ENCODE results near the gene IFT80. TPM values are rescaled to one million over a fixed set of nuclear protein-coding genes. Genes with fewer than 3 reads are reported as not detected.

Gene IFT80
- total and polyA plus RNA-seq, 9 of the 15 experiments (the other 6 are each of a cell fraction or from before 2014, with no cell fraction given) = 6.7 to 21.1 (median 16.4) TPM

GRCh38 chr3:160225176-160226025 is 173.6 kb downstream of the IFT80 start, which contains the start of gene C3orf80 (continued):
- TF ChIP-seq REST (IDR thresholded peaks at IDR 0.05; ENCODE audit: borderline replicate concordance) (no peak), REST (CRISPR knock-in tag; IDR thresholded peaks at IDR 0.05; ENCODE audit: low read depth) (no peak), ZNF785 (CRISPR knock-in tag; IDR thresholded peaks at IDR 0.05) (no peak), ZNF134 (CRISPR knock-in tag; conservative IDR thresholded peaks at IDR 0.05) (no peak), SMARCB1 (IDR thresholded peaks at IDR 0.05; ENCODE audit: insufficient read length, low read depth) (no peak), POLR2B (IDR thresholded peaks at IDR 0.05; ENCODE audit: low read depth, partially characterized antibody) (no peak), GATA2 (CRISPR knock-in tag; IDR thresholded peaks at IDR 0.05) (no peak), ZSCAN29 (IDR thresholded peaks at IDR 0.05) (no peak), DLX4 (CRISPR knock-in tag; IDR thresholded peaks at IDR 0.05) (no peak), ZSCAN32 (CRISPR knock-in tag; IDR thresholded peaks at IDR 0.05) (no peak), RBM39 (optimal IDR thresholded peaks at IDR 0.05; ENCODE audit: low read depth, low read length) (no peak), ZC3H8 (IDR thresholded peaks at IDR 0.05) (no peak), NFE2 (IDR thresholded peaks at IDR 0.05; ENCODE audit: low read depth) (no peak), MIER1 (IDR thresholded peaks at IDR 0.05; ENCODE audit: low read depth) (no peak), L3MBTL2 (IDR thresholded peaks at IDR 0.05) (peak; percentile 94), HDAC3 (IDR thresholded peaks at IDR 0.05; ENCODE audit: borderline replicate concordance, partially characterized antibody) (no peak)
- TF ChIP-seq, protein P1, sequence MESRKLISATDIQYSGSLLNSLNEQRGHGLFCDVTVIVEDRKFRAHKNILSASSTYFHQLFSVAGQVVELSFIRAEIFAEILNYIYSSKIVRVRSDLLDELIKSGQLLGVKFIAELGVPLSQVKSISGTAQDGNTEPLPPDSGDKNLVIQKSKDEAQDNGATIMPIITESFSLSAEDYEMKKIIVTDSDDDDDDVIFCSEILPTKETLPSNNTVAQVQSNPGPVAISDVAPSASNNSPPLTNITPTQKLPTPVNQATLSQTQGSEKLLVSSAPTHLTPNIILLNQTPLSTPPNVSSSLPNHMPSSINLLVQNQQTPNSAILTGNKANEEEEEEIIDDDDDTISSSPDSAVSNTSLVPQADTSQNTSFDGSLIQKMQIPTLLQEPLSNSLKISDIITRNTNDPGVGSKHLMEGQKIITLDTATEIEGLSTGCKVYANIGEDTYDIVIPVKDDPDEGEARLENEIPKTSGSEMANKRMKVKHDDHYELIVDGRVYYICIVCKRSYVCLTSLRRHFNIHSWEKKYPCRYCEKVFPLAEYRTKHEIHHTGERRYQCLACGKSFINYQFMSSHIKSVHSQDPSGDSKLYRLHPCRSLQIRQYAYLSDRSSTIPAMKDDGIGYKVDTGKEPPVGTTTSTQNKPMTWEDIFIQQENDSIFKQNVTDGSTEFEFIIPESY (CRISPR knock-in tag; IDR thresholded peaks at IDR 0.05) = no peak
- TF ChIP-seq, protein P2, sequence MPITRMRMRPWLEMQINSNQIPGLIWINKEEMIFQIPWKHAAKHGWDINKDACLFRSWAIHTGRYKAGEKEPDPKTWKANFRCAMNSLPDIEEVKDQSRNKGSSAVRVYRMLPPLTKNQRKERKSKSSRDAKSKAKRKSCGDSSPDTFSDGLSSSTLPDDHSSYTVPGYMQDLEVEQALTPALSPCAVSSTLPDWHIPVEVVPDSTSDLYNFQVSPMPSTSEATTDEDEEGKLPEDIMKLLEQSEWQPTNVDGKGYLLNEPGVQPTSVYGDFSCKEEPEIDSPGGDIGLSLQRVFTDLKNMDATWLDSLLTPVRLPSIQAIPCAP (CRISPR knock-in tag; IDR thresholded peaks at IDR 0.05; ENCODE audit: borderline replicate concordance) = no peak

Data from K562 (cell line).